DMS79 treated with DMSO at 0.1 percent for 48 hours (cell line): ENCODE data around the gene LRIT2.

Source experiments
- DNase-seq: peaks from one replicate; lab custom pipeline; 2025; lab: John Stamatoyannopoulos, UW

Gene LRIT2

DNA sequence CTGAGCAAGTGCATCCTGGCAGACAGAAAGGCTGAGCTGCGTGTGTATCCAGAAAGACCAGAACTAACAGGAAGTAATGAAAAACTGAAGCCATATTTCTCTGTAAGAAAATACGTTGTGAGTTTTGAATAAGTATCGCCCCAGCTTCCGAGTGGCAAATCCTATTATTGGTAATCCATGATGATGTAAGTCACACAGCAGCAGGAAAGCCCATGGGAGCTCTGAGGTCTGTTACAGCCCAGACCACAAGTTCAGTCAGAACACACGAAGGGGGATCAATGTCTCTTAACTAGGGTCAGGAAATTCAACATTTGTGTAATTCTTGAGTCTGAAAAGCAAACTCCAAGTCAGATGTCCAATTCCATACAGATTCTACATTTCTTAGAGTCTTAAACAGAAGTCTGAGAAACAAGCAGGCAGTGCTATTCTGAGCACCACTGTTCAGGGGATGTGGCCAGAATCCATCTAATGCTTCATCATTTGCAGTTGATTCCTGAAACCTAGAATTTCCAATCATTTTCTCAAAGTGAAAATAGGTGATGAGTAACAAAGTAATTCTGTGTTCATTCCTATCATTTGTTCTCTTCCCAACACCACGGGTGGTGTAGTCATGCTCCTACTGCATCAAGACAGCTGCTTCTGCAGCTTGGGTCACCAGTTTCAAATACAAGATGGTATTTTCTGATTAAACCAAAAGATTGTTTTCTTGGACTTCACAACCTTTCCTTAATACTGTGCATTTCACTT is at the start of gene LRIT2:
Gene LRIT2, minus strand, starts transcription at position 118 of the 747 bp plus-strand sequence. Its CDS starts 24 bp downstream, at position 94.
- DNase-seq: no peak

GRCh38 chr10:84270708-84271107 is 45.4 kb upstream of the LRIT2 start:
- DNase-seq: peak; percentile 69

- no peak for DNase-seq
Measured at GRCh38 chr10:84269773-84270172, 44.4 kb upstream of the LRIT2 start.

- DNase-seq: no peak
Measured at GRCh38 chr10:84269162-84269561, 43.8 kb upstream of the LRIT2 start.

GRCh38 chr10:84267503-84268126 is 42.3 kb upstream of the LRIT2 start:
- DNase-seq: no peak

- DNase-seq: peak; percentile 32
Measured at GRCh38 chr10:84265418-84265817, 40.1 kb upstream of the LRIT2 start.

DNA sequence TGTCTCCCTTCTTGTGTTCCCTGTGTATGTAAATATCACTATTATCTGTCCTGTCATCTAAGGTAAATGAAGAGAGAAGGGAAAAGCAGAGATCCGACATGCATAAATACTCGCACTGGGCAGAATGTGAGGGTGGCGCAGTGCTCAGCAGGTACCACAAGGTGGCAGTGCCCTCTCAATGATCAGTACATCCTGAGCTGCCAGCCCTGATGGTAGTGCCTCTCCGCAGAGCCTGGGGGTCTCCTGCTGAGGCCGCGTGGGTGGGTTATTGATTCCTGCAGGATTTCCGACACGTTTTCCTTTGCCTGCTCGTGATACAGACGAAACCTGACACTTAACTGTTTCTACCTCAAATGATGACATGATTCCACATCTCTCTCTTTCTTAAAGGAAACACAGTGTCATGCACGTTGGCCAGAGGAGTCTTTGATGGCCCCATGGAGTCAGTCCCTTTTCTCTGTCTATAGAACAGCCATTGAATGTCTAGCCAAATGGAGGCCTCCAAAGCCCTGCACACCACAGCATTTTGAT is 39.3 kb upstream of the LRIT2 start:
- DNase-seq: peak; percentile 39

DNA sequence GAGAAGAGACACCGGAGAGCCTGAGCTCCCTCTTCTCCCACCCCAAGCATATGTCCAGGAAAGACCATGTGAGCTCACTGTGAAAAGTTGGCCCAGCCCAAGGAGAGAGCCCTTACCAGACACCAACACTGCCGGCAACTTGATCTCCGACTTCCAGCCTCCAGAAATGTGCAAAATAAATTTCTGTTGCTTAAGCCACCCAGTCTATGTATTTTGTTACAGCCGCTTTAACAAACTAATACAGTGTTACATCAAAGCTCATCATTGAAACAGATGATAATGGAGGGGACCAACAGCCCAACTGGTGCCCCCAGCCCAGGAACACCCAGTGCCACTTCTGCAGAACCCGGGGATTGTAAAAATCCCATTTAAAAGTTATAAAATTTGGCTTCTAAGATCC is 38.4 kb upstream of the LRIT2 start:
- no peak for DNase-seq

DNA sequence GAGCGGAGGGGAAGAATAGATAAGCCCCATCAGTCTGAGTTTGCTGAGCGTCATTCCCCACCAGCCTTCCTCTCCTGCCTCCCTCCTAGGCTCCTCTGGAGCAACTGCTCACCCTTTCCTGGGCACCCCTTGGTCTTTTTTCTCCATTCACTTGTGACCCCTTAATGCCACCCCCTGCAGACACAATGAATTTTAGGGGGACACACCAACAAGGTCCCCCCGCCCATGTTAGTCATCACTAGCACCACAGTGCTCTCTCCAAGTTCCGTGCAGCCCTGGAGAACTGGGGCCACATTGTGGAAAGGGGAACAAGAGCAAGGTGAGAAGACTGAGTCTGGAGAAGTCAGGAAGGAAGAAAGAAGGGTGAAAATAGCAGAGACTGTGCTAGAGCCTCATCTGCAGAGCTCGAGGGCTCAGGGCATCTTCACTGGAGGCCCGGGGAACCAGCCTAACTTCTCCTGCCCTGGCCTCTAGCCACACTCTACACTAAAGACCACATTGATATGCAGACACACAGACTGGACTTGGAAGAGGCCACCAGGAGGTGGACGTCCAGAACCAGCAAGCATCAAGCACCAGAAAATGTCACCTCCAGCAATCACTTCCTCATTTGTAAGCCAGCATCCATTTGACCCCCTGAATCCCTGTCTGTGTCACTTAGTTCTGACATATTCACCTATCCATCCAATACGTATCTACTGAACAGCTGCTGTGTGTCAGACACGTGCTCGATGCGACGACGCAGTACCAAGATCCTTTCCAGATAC is 37.0 kb upstream of the LRIT2 start:
- DNase-seq: no peak

DNA sequence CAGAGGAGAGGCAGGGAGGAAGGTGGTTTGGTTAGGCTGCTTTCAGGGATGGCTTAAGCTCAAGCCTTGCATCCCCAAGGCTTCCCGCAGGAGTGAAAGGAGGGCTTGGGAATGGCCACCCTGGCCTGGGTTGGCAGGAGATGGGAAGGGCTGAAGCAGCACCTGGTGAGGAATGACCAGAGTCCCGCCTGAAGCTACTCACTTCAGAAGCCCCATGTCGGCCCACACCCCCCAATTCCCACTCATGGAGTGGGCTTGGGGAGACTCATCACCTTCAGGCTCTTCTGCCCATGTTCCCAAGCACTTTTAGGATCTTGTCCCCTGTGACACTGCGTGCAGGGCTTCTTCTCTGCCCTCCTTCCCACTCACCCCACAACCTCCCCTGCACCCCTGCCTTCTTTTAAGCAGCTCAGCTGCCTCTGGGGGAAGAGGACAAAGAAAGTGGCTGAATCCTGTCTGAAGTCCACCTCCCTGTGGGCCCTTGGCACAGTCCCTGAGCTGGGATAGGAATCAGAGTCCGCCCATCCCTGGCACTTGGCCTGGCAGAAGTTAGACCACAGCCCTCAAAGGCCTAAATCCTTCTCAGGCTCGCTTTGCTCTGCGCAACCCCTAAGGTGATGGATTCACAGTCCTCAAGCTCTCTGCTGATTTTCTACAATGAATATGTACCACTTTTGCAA is 36.0 kb upstream of the LRIT2 start:
- no peak for DNase-seq

DNA sequence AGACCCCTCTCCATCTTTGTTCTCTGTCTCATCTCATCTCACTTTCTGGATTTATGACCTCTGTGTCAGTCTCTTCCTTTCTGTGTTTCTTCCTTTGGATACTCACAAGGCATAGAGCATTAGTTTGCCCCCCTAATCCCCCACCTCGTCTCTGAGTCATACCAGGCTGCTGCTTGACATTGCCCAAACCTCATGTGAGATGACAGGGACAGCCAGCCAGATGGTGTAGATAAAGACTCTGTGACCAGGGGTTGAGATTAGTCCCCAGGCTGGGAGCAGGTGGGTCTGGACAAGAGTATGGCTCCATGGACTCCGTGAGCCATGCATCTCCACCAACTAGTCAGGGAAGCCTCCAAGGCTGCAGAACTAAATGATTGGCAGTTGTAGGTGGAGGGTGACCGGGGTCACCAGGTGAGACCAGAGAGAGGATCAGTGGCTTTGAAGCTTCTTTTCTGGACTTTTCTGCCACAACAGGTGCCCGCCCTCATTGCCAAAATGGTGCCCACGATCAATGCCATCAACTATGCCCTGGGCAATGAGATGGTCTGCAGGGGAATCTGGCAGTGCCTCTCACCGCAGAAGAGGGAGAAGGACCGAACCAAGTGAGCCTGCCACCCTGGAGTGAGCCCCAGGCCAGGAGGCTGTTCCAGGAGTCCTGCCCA is 32.8 kb upstream of the LRIT2 start:
- no peak for DNase-seq

DNA sequence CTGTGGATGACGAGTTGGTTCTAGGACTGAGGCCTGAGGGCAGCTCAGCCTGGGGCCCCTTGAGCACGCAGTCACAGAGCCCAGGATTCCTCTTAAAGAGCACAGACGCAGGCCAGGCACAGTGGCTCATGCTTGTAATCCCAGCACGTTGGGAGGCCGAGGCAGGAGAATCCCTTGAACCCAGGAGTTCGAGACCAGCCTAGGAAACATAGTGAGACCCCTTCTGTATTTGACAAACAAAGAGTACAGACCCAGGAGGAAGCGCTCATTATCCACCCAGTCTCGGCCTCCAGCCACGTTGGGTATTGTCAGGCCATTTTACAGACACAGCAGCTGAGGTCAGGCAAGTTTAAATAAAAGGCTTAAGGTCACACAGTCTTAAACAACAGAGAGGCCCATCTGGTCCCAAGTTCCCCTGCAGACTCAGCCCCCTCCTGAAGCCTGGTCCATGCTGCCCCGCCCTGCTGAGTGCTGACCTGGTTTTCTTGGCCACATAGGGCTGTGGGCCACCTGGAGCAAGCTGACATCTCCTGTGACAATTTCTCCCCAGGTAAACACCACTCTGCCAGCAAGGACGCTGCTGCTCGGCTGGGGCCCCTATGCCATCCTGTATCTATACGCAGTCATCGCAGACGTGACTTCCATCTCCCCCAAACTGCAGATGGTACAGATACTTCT is 32.1 kb upstream of the LRIT2 start:
- no peak for DNase-seq

- no peak for DNase-seq
Measured at GRCh38 chr10:84256510-84257342, 31.4 kb upstream of the LRIT2 start.

- no peak for DNase-seq
Measured at GRCh38 chr10:84254552-84255478, 29.5 kb upstream of the LRIT2 start.

- no peak for DNase-seq
Measured at GRCh38 chr10:84248794-84249193, 23.4 kb upstream of the LRIT2 start.

DNA sequence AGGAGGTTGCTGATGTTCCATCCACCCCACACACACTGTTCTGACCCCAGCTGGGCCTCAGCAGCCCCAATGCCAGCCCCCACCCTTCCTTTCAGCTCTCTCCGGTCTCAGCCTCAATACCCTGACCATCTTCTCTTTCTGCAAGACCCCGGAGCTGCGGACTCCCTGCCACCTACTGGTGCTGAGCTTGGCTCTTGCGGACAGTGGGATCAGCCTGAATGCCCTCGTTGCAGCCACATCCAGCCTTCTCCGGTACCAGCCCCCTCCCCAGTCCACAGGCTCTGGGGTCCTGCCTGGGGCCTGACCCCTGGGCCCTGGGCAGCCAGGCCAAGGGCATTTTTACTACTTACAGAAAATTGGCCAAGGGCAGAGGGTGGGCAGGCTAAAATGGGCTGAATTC is 22.2 kb upstream of the LRIT2 start:
- DNase-seq: no peak

- DNase-seq: no peak
Measured at GRCh38 chr10:84244651-84245270, 19.4 kb upstream of the LRIT2 start, which contains the start of gene RGR. Gene RGR (plus strand): TSS chr10:84245053. CDS start chr10:84245091, 38 bp downstream.

DNA sequence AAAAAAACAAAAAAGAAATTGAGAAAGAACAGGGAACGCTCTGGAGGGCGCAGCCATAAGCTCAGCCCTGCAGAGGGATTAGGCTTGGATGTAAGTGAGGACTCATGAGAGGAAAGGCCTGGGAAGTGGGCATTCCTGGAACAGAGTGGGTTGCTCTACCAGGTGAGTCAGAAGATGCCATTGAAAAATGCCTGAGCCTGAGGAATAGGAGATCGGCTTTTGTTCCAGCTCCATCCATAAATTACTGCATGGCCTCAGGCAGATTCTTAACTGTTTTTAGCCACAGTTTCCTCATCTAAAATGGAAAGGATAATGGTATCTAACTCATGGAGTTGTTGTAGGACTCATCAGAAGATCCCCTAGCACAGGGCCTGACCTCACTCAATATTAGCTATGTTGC is 18.4 kb upstream of the LRIT2 start:
- DNase-seq: no peak
